Peyer's patch (tissue), 4 donors: ENCODE data around the gene ZNF750. TPM values are rescaled to one million over a fixed set of nuclear protein-coding genes. Genes with fewer than 3 reads are reported as not detected.

Source experiments
- DNase-seq, 3 donors: peaks; one replicate each; pipeline ENCODE4 v3.0.0-alpha.2; 2017 to 2019
- H3K27ac ChIP-seq, 4 donors: fragments of 200-600 bp; sonication (generic); one replicate each; pipeline ENCODE4 v1.5.1; 2016 to 2019
- H3K27me3 ChIP-seq, 2 donors: fragments of 200-600 bp; sonication (generic); one replicate each; pipeline ENCODE4 v1.5.1; 2019
- H3K36me3 ChIP-seq, 3 donors: fragments of 200-600 bp; sonication (generic); one replicate each; pipeline ENCODE4 v1.5.1; 2016 to 2019
- H3K4me1 ChIP-seq, 4 donors: fragments of 200-600 bp; sonication (generic); one replicate each; pipeline ENCODE4 v1.5.1; 2016 to 2019
- H3K4me3 ChIP-seq, 4 donors: fragments of 200-600 bp; sonication (generic); 1 replicate in 3 of 4; 2 replicates in 1 of 4; pipeline ENCODE4 v1.5.1; 2016 to 2019; ENCODE audit warnings: mild to moderate bottlenecking in 1 of 4
- H3K9me3 ChIP-seq, 4 donors: fragments of 200-600 bp; sonication (generic); one replicate each; pipeline ENCODE4 v1.5.1; 2016 to 2019; ENCODE audit warnings: mild to moderate bottlenecking in 1 of 4
- POLR2A ChIP-seq, 2 donors: fragments of 450-650 bp; IDR thresholded peaks; one replicate each; pipeline ENCODE4 v1.5.1; 2017; ENCODE audit warnings: antibody characterized with exemption in 2 of 2, mild to moderate bottlenecking in 2 of 2, moderate library complexity in 2 of 2
- total RNA-seq, 4 donors: library from RNA; depleted of rRNA; stranded (reverse); fragments of >200 nt; gene quantifications; one replicate each; pipeline ENCODE4 v1.1.0, GENCODE V29; 2016
- TF ChIP-seq, protein P1 (sequence below), 6 experiments: fragments of 450-650 bp in 4 of 6; fragments of 200-600 bp in 2 of 6; sonication (generic) in 1 of 6; IDR thresholded peaks; one replicate each; pipeline ENCODE4 v1.5.1; 2017 to 2019; ENCODE audit warnings: antibody characterized with exemption in 6 of 6, mild to moderate bottlenecking in 3 of 6, moderate library complexity in 1 of 6

Gene ZNF750
- total RNA-seq, 4 donors from 2014 or later = not detected

DNA sequence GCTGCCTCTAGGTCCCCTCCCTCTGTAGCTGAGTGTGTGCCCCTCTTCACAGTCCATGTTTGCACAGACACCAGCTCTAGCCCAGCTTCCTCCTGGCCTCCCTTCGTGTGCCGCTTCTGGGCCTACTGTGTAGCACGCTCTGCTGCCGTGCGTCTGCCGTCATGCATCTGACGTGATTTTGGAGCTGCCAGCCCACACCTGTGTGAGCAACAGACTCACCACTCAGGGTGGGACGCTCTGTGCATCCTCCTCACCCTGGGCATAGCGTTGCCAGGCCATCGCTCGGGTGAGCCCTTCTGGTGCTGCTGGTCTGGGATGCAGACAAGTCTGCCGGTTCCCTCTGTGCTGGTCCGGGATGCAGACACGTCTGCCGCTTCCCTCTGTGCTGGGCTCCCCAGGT, 39.4 kb upstream of the ZNF750 start:
- DNase-seq = no peak
- Histone ChIP-seq H3K36me3 (no peaks in the 10 kb centered on the region), H3K4me3 (no peak overlapping the region), H3K9me3 (no peaks in the 10 kb centered on the region), H3K27ac (no peak overlapping the region), H3K27me3 (no peaks in the 10 kb centered on the region), H3K4me1 (peaks cover 3 to 35% (median 5%) of the 10 kb centered on the region in 4 donors)
- no peak for TF ChIP-seq POLR2A (IDR thresholded peaks at IDR 0.05)
- TF ChIP-seq, protein P1, sequence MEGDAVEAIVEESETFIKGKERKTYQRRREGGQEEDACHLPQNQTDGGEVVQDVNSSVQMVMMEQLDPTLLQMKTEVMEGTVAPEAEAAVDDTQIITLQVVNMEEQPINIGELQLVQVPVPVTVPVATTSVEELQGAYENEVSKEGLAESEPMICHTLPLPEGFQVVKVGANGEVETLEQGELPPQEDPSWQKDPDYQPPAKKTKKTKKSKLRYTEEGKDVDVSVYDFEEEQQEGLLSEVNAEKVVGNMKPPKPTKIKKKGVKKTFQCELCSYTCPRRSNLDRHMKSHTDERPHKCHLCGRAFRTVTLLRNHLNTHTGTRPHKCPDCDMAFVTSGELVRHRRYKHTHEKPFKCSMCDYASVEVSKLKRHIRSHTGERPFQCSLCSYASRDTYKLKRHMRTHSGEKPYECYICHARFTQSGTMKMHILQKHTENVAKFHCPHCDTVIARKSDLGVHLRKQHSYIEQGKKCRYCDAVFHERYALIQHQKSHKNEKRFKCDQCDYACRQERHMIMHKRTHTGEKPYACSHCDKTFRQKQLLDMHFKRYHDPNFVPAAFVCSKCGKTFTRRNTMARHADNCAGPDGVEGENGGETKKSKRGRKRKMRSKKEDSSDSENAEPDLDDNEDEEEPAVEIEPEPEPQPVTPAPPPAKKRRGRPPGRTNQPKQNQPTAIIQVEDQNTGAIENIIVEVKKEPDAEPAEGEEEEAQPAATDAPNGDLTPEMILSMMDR (IDR thresholded peaks at IDR 0.05) = no peak

DNA sequence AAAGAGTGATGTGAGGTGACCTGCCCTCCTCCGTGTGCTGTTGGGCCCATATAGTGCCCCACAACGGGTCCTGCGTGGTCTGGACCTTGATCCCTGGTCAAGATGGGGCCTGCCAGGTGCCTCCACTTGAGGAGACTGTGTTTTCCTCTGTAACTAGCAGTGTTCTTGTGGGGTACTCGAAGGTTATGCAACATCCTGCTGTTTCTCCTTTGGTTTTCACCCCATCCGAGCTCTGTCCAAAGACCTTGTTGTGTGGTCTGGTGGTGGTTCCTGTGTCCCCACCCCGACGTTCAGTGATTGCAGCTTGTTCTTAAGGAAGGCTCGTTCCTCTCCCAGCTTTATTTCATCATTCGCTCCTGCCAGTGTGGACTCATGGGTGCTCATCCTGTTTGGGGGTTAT, 38.7 kb upstream of the ZNF750 start:
- H3K27ac ChIP-seq = no peak overlapping the region
- DNase-seq = no peak
- no peak overlapping the region for H3K4me3 ChIP-seq
- no peaks in the 10 kb centered on the region for H3K36me3 ChIP-seq
- peaks cover 3 to 34% (median 5%) of the 10 kb centered on the region in 4 donors for H3K4me1 ChIP-seq
- no peaks in the 10 kb centered on the region for H3K9me3 ChIP-seq
- TF ChIP-seq, protein P1 (IDR thresholded peaks at IDR 0.05) = no peak
- no peak for TF ChIP-seq POLR2A (IDR thresholded peaks at IDR 0.05)
- no peaks in the 10 kb centered on the region for H3K27me3 ChIP-seq

DNA sequence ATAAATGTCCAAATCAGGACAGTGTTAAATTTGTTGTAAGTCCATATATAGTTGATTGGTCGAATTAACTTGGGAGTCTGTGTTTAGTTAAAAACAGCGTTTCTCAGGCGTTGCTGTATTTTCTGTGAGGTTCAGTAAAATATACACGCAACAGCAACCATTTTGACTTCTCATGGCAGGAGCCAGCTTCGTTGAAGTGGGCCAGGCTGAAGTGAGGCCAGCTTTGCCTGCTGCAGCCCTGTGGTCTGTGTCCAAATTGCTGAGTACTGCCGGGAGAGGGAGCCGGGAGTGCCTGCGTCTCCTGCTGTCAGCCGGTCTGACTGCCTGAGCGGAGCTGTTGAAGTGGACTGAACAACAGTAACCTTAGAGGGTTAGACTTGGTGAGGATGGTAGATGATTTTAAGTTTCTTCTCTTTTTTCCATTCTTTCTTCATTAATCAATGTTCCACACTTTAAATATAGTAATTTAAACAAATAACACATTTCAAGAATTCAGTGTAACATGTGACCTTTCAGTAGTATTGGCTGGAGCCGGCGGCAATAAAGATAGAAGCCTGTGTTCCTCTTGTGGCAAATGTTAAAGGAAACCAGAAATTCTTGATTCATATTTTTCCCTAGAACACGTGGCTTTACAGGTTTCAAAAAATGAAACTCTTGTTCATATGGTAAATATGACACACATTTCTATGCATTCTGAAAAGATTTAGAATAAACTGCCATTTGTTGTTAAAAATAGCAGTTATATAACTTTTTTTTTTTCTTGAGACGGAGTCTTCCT, 37.0 kb upstream of the ZNF750 start:
- Histone ChIP-seq H3K27me3 (no peaks in the 10 kb centered on the region), H3K4me3 (no peak overlapping the region), H3K9me3 (no peaks in the 10 kb centered on the region), H3K4me1 (peaks cover 3 to 19% (median 12%) of the 10 kb centered on the region in 4 donors), H3K27ac (peak overlapping the region in 2 of 4 donors; percentile 14 to 65), H3K36me3 (peaks cover 0 to 5% (median 0%) of the 10 kb centered on the region in 3 donors)
- TF ChIP-seq POLR2A (IDR thresholded peaks at IDR 0.05) = no peak
- TF ChIP-seq, protein P1 (IDR thresholded peaks at IDR 0.05) = peak in 4 of 6 experiments; percentile 6 to 46 (median 24)
- peak in 1 of 3 donors; percentile 67 for DNase-seq

DNA sequence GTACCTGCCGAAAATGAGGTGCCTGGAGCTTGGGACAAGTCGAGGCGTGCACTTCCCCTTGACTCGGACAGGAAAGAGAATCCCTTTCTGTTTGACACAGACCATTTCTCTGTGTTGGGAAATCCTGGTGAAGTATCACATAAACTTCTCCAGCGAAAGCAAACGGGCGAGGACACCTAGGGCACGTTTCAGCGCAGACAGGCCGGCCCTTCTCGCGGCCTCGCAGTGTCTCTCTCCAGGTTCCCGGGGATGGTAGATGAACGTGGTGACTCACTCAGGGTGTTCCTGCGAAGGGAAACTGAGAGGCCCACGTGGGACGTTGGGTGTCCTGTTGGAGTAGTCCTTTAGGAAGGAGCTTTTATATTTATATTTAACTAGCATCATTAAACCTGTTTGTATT, 36.3 kb upstream of the ZNF750 start:
- Histone ChIP-seq H3K27me3 (no peaks in the 10 kb centered on the region), H3K27ac (peak overlapping the region in 2 of 4 donors; percentile 14 to 65), H3K36me3 (peaks cover 0 to 9% (median 0%) of the 10 kb centered on the region in 3 donors), H3K9me3 (no peaks in the 10 kb centered on the region), H3K4me3 (no peak overlapping the region), H3K4me1 (peaks cover 3 to 18% (median 15%) of the 10 kb centered on the region in 4 donors)
- DNase-seq = no peak
- TF ChIP-seq, protein P1 (IDR thresholded peaks at IDR 0.05) = no peak
- no peak for TF ChIP-seq POLR2A (IDR thresholded peaks at IDR 0.05)

DNA sequence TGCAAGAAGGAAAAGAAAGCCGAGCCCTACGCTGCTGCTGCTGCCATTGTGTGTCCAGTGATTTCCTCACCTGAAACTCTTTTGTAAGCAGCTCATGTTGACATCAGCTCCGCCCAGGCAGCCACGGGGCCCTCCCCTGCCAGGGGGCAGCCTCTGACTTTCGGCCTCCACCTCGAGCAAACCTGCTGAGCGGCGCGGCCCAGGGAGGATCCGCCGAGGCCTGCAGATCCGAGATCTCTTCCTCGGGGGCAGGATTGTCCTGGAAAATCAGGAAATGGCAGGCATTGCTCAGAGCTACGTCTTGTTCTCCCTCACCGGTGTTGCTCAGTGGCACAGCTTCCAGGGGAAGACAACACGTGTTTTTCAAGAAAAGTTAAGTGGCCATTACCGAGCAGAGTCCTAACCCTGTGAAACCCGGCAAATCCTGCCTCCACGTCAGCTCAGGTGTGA, 35.6 kb upstream of the ZNF750 start:
- peaks cover 0 to 17% (median 0%) of the 10 kb centered on the region in 3 donors for H3K36me3 ChIP-seq
- no peaks in the 10 kb centered on the region for H3K27me3 ChIP-seq
- no peaks in the 10 kb centered on the region for H3K9me3 ChIP-seq
- TF ChIP-seq POLR2A (IDR thresholded peaks at IDR 0.05) = no peak
- TF ChIP-seq, protein P1 (IDR thresholded peaks at IDR 0.05) = no peak
- no peak overlapping the region for H3K27ac ChIP-seq
- no peak for DNase-seq
- peaks cover 3 to 22% (median 15%) of the 10 kb centered on the region in 4 donors for H3K4me1 ChIP-seq
- no peak overlapping the region for H3K4me3 ChIP-seq
